Mucosa of gallbladder (tissue), 1 donor: ENCODE results near the gene DDX21. TPM values are rescaled to one million over a fixed set of nuclear protein-coding genes. Genes with fewer than 3 reads are reported as not detected.
"Not testable (repeated sequence)": the region's sequence is repeated elsewhere in the genome, so short reads cannot be mapped to it uniquely, and the experiment has no call there.

ENCODE experiments used
- DNase-seq: peaks from one replicate; pipeline ENCODE4 v3.0.0-alpha.2; 2020; ENCODE audit warnings: low spot score
- total RNA-seq: library from RNA; stranded (reverse); gene quantifications from one replicate; pipeline ENCODE4 v1.2.1, GENCODE V29; 2021
- donor health status: DM: no; HTN: no; CAD: no.

Gene DDX21
- total RNA-seq: 28.2 TPM

DNA sequence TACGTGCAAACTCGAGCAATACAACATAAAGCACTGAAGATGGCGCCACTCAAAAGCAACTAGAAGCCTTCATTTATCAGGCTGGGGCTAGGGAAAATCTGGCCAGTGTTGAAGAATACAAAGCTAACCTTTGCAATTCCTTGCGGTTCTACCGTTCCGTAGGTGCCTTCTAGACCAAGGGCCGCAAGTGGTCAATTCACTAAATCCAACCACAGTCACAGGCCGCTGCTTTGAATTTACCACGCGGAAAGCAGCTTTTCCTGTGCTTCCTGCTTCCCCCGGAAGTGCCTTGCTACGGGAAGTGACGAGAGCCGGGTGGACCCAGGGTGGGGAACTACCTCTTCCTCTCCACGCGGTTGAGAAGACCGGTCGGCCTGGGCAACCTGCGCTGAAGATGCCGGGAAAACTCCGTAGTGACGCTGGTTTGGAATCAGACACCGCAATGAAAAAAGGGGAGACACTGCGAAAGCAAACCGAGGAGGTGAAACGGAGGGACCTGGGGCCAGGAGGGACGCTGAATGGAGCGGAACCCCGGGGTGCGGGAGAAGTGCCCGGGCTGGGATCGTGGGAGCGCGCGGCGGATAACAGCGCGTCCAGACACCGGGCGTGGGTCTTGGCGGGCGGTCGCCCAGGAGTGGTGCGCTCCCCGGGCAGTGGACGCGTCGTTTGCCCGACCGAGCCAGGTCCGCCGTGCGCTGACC, at the start of gene DDX21:
TSS of gene DDX21 (plus strand) at position 339 of the 701 bp plus-strand sequence. CDS start at position 395, 56 bp downstream.
- peak; percentile 90 for DNase-seq

DNA sequence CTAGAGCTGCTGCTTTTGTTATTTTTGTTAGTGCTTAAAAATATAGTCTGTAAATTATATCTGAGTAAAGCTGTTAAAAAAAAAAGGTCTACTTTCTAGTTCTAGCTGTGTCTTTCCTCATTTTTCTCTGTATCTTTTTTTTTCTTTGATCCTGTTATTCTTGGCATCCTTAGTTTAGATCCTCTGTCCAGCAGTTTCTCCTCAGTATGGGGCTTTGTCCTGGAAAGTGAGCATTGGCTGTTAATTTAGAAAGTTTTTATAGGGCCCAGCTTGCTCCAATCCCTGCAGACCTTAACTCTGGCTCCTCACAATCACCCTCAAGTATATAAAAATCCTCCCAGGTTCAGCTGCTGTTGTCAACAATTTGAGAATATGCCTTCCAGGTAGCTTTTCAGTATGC, 31.4 kb upstream of the DDX21 start:
- DNase-seq: no peak

DNA sequence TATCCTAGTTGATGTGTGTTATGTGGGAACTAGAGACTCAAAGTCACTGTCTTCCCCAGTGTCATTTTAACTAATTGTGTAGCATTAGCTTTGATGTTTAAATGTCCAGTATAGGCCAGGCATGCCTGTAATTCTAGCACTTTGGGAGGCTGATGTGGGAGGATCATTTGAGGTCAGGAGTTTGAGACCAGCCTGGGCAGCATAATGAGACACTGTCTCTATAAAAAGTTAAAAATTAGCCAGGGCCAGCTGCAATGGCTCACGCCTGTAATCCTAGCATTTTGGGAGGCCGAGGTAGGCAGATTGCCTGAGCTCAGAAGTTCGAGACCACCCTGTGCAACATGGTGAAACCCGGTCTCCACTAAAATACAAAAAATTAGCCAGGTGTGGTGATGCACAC, 30.5 kb upstream of the DDX21 start:
- no peak for DNase-seq

GRCh38 chr10:68929157-68929556, 26.8 kb upstream of the DDX21 start:
- not testable (repeated sequence) for DNase-seq

DNA sequence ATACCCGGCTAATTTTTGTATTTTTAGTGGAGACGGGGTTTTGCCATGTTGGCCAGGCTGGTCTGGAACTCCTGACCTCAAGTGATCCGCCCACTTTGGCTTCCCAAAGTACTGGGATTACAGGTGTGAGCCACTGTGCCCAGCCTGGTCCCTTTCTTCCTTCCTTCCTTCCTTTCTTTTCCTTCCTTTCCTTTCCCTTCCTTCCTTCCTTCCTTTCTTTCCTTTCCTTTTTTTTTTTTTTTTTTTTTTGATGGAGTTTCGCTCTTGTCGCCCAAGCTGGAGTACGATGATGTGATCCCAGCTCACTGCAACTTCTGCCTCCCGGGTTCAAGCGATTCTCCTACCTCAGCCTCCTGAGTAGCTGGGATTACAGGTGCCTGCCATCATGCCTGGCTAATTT, 26.1 kb upstream of the DDX21 start:
- not testable (repeated sequence) for DNase-seq

GRCh38 chr10:68932860-68933259, 23.1 kb upstream of the DDX21 start:
- not testable (repeated sequence) for DNase-seq

DNA sequence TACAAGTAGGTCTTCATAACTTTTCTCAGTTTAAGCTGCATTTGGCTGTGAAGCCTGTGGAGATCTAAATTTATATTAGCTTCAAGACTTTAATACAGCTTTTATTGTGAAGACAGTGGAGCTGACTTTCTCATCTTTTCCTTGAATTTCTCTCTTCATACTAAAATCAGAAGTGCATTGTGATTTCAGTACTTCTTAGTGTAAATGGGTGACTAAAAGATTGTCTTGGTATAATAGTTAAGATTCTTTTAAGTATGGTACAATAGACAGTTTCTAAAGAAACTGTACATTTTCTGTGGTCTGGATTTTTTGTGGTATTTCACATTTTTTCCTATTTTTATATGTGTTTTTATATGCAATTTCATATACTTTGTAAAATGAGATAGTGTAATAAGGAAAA, 21.0 kb upstream of the DDX21 start:
- DNase-seq: no peak

- DNase-seq: no peak
Observed at GRCh38 chr10:68938117-68938516, 17.9 kb upstream of the DDX21 start.

GRCh38 chr10:68938884-68939283, 17.1 kb upstream of the DDX21 start:
- no peak for DNase-seq

GRCh38 chr10:68940917-68941316, 15.1 kb upstream of the DDX21 start:
- DNase-seq: not testable (repeated sequence)

DNA sequence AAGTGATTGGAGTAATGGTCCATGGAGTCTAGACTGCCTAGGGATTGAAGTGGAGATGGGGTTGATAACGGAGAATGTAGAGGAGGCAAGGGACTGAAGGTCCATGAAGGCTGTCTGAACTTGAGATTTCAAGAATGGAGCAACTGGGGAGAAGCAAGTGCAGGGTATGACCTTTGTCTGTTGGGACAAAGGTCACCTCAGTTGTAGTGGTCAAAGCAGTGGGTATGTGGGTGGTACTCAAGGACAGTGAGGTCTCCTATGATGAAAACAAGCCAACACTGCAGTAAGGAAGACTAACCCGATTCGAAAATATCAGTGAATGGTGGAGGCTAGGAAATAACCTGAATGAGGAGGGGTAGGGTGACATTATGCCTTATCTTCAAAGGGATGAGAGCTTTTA, 5.4 kb upstream of the DDX21 start:
- no peak for DNase-seq

- DNase-seq: no peak
Observed at GRCh38 chr10:68954904-68955303, 1.1 kb upstream of the DDX21 start.

DNA sequence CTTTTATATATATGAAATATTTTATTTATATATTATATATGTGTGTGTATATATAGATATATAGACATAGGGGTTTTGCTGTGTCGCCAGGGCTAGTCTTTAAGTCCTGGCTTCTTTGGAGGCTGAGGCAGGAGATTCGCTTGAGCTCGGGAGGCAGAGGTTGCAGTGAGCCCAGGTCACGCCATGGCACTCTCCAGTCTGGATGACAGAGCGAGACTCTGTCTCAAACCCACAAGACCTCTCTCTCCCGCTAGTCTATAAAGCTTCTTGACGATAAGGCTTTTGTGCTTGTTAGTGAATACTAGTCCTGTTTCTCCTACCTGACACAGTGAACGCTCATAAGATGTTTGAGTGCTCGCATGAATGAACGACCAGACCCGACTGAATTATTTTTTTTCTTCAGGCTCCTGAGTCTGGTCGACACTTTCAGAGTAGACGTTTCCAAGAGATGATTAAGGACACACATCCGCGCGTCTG, 577 bp upstream of the DDX21 start:
- DNase-seq: no peak

DNA sequence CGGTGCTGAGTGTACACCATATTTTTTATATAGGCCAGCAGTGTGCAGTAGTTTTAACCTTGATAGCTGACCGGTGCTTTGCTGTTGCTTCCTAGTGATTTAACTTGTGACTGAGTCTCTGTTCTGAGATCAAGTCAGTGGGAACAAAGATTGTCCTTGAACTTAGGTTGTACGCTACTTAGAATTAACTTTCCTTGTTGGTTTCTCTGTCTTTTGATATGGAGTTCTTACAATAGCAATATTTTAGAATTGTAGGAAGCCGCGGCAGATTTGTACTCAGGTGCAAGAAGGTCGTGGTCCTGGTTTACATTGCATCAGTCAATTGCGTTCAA, 1.3 kb downstream of the DDX21 start:
- no peak for DNase-seq

DNA sequence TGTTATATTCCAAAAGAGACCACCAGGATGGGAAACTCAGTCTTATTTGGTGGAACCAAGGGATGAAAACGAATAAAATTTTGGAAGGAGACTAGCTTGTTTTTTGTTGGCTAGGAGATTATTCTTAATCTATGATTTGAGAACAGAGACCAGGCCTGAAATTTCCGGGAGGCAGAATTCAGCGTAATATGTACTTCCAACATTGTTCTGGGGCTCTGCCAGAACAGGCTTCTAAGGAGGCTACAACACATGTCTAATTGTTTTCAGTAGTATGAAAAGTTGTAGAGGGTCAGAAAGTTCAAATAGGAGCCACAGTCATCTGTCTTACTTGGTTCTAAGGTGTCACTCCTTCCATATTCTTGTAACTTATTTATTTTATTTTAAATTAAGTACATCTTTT, 1.7 kb downstream of the DDX21 start:
- no peak for DNase-seq

- no peak for DNase-seq
Observed at GRCh38 chr10:68959695-68960527, 3.9 kb downstream of the DDX21 start.

DNA sequence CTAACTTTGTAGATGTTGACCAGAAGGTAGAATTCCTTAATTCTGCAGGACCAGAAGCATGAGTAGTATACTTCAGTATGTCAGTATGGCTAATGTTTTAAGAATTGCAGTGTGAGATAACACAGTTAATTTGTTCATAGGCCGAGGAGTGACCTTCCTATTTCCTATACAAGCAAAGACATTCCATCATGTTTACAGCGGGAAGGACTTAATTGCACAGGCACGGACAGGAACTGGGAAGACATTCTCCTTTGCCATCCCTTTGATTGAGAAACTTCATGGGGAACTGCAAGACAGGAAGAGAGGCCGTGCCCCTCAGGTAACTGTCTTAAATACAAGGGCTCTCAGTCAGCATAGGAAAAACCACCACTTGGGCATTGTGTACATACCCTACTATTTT, 7.2 kb downstream of the DDX21 start:
- DNase-seq: no peak

DNA sequence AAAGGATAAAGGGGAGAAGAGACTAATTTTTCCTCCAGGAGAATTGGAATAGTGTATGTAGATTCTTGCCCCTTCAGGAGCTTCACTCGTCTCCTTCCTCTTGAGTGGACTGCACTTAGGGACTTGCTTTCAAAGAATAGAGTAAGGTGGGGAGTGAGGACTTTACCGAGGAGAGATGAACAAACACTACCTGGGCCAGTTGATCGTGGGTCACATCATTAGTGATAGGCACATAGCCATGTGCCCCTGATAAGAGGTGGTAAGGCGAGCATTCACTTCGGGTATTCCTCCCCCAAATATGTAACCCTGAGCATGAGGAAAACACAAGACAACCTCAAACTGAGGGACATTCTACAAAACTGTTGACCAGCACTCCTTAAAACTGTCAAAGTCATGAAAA, 18.0 kb downstream of the DDX21 start:
- no peak for DNase-seq

DNA sequence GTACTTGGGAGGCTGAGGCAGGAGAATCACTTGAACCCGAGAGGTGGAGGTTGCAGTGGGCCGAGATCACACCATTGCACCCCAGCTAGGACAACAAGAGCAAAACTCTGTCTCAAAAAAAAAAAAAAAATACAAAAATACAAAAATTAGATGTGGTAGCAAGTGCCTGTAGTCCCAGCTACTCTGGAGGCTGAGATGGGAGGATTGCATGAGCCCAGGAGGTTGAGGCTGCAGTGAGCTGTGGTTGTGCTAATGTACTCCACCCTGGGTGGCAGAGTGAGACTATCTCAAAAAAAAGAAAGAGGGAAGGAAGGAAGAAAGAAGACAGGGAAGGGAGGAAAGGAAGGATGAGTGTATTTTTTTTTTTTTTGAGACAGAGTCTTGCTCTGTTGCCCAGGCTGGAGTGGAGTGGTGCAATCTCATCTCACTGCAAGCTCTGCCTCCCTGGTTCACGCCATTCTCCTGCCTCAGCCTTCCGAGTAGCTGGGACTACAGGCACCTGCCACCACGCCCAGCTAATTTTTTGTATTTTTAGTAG, 20.0 kb downstream of the DDX21 start:
- DNase-seq: not testable (repeated sequence)

- not testable (repeated sequence) for DNase-seq
Observed at GRCh38 chr10:68979738-68980137, 23.8 kb downstream of the DDX21 start.

- no peak for DNase-seq
Observed at GRCh38 chr10:68981074-68981473, 25.1 kb downstream of the DDX21 start.

- DNase-seq: no peak
Observed at GRCh38 chr10:68982389-68982788, 26.4 kb downstream of the DDX21 start.

DNA sequence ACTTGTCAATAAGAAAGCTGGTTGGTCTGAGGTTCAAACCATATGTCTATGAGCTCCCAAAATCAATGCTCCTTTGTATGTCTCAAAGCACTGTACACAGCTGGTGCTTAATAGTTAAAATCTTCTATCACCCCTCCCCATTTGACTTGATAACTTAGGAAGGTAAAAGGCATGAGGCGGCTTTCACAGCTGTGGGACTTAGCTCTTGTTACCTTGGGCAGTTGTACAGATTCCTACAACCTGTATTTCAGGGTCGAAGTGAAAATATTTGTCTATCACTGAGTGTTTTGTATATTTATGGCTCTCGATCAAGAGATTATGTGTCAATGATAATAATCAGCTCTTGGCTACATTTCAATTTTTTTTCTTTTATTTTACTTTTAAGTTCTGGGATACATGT, 31.6 kb downstream of the DDX21 start:
- DNase-seq: no peak
